SK-N-SH treated with all-trans-retinoic acid at 6 μM for 48 hours (cell line): Measurements from ENCODE around the gene TSEN34.

ENCODE experiments used
- ARNTL ChIP-seq: fragments of 450-650 bp; formaldehyde crosslinking; IDR thresholded peaks from 2 replicates; pipeline ENCODE4 v1.5.0; 2020; ENCODE audit warnings: low read depth, mild to moderate bottlenecking, moderate library complexity, borderline replicate concordance
- CREB5 ChIP-seq: fragments of 250-450 bp; sonication (Bioruptor Pico); IDR thresholded peaks from 2 replicates; pipeline ENCODE4 v1.5.1; 2020; ENCODE audit warnings: low read depth, mild to moderate bottlenecking, moderate library complexity
- CSRNP3 ChIP-seq: fragments of 250-450 bp; sonication (Bioruptor Pico); IDR thresholded peaks from 2 replicates; pipeline ENCODE4 v1.5.1; 2021; ENCODE audit warnings: mild to moderate bottlenecking, moderate library complexity
- ESRRG ChIP-seq: fragments of 250-450 bp; sonication (Bioruptor Pico); IDR thresholded peaks from 2 replicates; pipeline ENCODE4 v1.6.1; 2021; ENCODE audit warnings: mild to moderate bottlenecking
- ISL1 ChIP-seq: fragments of 250-450 bp; sonication (Bioruptor Pico); IDR thresholded peaks from 2 replicates; pipeline ENCODE4 v2.1.2; 2022; ENCODE audit warnings: mild to moderate bottlenecking, moderate library complexity
- OSR1 ChIP-seq: fragments of 250-450 bp; sonication (Bioruptor Pico); IDR thresholded peaks from 2 replicates; pipeline ENCODE4 v1.8.0; 2022; ENCODE audit warnings: moderate library complexity, mild to moderate bottlenecking, inconsistent platforms
- PPARA ChIP-seq: fragments of 250-450 bp; sonication (Bioruptor Pico); IDR thresholded peaks from 2 replicates; pipeline ENCODE4 v1.5.0; 2020; ENCODE audit warnings: mild to moderate bottlenecking, borderline replicate concordance
- RARB ChIP-seq: fragments of 250-450 bp; sonication (Bioruptor Pico); IDR thresholded peaks from 2 replicates; pipeline ENCODE4 v1.8.0; 2021; ENCODE audit warnings: mild to moderate bottlenecking, moderate library complexity
- ZFP30 ChIP-seq: fragments of 450-650 bp; formaldehyde crosslinking; IDR thresholded peaks from 2 replicates; pipeline ENCODE4 v1.5.0; 2022; ENCODE audit warnings: mild to moderate bottlenecking, moderate library complexity
- ZNF565 ChIP-seq: fragments of 450-650 bp; formaldehyde crosslinking; conservative IDR thresholded peaks from 2 replicates; pipeline ENCODE4 v1.5.0; 2020; ENCODE audit warnings: low read depth, mild to moderate bottlenecking, moderate library complexity
- TF ChIP-seq, protein P1 (sequence below): fragments of 250-450 bp; sonication (Bioruptor Pico); IDR thresholded peaks from 2 replicates; pipeline ENCODE4 v1.8.0; 2020; ENCODE audit warnings: mild to moderate bottlenecking, moderate library complexity, borderline replicate concordance

- TF ChIP-seq CSRNP3 (CRISPR knock-in tag) (no peak), ZNF565 (no peak), ARNTL (no peak), PPARA (CRISPR knock-in tag) (no peak), ESRRG (CRISPR knock-in tag) (no peak), OSR1 (no peak), ZFP30 (CRISPR knock-in tag) (no peak), ISL1 (no peak), RARB (no peak), CREB5 (CRISPR knock-in tag) (no peak)
- TF ChIP-seq, protein P1, sequence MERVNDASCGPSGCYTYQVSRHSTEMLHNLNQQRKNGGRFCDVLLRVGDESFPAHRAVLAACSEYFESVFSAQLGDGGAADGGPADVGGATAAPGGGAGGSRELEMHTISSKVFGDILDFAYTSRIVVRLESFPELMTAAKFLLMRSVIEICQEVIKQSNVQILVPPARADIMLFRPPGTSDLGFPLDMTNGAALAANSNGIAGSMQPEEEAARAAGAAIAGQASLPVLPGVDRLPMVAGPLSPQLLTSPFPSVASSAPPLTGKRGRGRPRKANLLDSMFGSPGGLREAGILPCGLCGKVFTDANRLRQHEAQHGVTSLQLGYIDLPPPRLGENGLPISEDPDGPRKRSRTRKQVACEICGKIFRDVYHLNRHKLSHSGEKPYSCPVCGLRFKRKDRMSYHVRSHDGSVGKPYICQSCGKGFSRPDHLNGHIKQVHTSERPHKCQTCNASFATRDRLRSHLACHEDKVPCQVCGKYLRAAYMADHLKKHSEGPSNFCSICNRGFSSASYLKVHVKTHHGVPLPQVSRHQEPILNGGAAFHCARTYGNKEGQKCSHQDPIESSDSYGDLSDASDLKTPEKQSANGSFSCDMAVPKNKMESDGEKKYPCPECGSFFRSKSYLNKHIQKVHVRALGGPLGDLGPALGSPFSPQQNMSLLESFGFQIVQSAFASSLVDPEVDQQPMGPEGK (CRISPR knock-in tag): no peak
These were observed 6.0 kb downstream of the TSEN34 start for GRCh38 chr19:54197121-54197520.
